GM08714 (cell line): ENCODE measurements around the gene FAM50B.

Experiments used
- H3K4me3 ChIP-seq: fragments of 200-500 bp; sonication (Bioruptor generic); 2 replicates; pipeline ENCODE4 v1.5.1; 2014; ENCODE audit warnings: mild to moderate bottlenecking, low read length, inconsistent platforms
- ZNF274 ChIP-seq: IDR thresholded peaks from 2 replicates; pipeline ENCODE4 v1.6.1; 2012; ENCODE audit warnings: mild to moderate bottlenecking, low read depth, low read length

Gene FAM50B

DNA sequence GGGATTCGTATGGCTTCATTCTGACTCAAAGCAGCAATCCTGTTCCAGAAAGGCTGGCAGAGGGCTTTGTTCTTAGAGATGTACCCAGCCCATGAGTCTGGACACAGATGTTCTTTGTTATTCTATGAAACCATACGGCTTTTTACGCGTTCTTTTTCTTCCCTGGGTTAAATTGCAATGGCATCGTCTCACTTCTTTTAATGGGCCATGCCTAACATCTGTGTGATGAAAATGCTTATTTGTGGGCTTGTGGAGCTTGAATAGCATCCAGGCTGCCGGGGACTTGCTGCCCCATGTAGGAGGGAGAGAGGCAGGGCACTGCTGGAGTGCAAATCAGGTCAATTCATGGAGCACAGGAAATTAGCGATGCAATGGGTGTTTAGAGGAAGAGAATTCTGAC lies 19.4 kb downstream of the FAM50B start:
- no peak for TF ChIP-seq ZNF274
- H3K4me3 ChIP-seq = no peak overlapping the region

GRCh38 chr6:3869284-3869631 lies 20.1 kb downstream of the FAM50B start:
- no peak overlapping the region for H3K4me3 ChIP-seq
- no peak for TF ChIP-seq ZNF274

DNA sequence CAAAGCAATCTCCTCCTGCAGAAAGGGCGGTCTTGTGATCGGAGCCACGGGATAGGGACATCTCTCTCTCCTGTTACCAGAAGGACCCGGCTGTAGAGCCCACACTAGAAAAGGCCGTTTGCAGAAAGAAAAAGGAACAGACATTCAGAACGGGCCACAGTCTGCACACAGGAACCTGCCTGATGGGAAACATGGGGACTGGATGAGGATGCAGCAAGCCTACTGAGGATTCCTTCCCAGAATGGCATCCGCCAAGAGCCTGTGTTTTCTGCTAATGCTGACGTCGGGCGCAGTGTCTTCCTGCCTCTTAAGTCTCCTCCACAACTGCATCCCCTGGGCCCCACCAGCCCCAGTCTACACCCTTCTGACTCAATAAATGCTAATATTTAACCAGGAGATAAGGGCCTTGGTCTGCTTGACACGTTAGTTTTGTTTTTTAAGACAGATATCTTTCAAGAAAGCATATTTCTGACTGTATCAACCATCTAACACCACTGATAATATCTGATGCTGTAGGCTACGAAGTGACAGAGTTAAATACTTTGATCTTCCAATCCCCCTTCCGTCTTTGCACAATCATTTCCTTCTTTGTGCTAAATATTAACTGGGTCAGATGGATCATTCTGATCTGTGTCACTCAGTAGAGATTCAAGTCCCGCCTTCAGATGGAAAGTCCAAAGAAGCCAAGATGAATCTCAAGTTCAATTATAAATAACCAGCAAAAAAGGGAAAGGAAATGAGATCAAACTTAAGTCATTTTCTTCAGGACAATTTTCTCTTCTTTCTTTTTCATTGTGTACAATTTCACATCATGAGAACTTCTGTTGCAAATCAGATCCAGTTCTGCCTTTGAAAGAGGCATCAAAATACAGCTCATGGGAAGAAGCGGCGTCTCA lies 20.7 kb downstream of the FAM50B start:
- TF ChIP-seq ZNF274 = no peak
- H3K4me3 ChIP-seq = no peak overlapping the region

DNA sequence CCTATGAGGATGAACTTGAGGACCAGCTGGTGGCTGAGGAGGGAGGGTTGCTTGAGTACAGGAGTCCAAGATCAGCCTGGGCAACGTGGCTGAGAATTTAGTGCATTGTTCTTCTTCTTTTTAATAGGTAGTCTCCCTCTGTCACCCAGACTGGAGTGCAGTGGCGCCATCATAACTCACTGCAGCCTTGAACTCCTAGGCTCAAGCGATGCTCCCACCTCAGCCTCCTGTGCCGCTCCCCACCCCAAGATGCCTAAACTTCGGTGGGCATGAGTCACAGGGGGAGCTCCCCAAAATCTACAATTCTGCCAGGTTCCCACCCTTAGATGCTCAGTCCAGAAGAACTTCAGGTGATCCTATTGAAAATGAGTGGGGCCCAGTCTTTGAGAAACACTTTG lies 21.4 kb downstream of the FAM50B start:
- TF ChIP-seq ZNF274 = no peak
- no peak overlapping the region for H3K4me3 ChIP-seq

DNA sequence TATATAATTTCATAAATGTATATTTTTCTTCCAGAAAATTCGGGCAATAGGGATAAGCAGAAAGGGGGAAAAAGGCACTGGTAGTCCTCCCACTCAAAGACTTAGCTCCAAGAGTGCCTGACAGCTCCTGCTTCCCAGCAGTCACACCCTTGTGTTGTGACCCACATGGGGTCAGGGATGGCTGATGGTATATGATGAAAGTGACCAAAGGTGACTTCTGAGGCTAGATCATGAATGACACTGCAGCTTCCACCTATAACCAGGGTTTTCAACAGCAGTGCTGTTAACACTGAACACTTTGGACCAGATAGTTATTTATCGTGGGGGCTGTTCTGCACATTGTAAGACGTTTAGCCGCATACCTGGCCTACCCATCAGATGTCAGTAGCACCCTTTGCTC lies 22.3 kb downstream of the FAM50B start:
- no peak for TF ChIP-seq ZNF274
- H3K4me3 ChIP-seq = no peak overlapping the region

DNA sequence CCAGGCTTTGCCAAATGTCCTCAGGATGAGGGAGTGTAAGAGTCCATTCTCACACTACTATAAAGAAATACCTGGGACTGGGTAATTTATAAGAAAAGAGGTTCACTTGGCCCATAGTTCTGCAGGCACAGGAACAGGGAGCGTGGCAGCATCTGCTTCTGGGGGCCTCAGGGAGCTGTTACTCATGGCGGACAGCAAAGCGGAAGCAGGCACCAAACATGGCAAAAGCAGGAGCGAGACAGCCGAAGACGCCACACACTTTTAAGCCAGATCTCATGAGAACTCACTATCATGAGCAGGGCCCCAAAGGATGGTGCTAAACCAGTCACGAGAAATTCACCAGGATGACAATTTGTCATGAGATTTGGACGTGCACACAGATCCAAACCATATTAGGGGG lies 22.8 kb downstream of the FAM50B start:
- no peak for TF ChIP-seq ZNF274
- no peak overlapping the region for H3K4me3 ChIP-seq

- TF ChIP-seq ZNF274 = no peak
- H3K4me3 ChIP-seq = no peak overlapping the region
Measured at GRCh38 chr6:3872370-3872854, 23.2 kb downstream of the FAM50B start.

DNA sequence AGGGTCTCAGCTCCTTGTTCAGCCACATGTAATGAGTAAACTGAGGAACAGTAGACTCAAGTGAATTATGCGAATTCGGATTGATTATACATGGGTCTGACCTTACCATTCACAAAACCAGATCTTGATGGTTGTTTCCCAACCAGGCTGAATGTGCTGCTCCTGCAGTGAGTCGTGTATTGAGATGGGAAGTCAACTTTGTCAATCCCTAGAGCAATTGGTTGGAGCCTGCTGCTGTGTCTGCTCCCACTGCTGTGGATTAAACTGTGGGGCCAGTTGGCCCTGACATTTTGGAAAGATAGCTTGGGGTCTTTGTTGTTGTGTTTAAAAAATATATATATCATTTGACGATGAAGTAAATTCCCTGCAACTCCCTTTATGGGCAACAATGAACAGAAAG lies 23.9 kb downstream of the FAM50B start:
- H3K4me3 ChIP-seq = no peak overlapping the region
- no peak for TF ChIP-seq ZNF274

DNA sequence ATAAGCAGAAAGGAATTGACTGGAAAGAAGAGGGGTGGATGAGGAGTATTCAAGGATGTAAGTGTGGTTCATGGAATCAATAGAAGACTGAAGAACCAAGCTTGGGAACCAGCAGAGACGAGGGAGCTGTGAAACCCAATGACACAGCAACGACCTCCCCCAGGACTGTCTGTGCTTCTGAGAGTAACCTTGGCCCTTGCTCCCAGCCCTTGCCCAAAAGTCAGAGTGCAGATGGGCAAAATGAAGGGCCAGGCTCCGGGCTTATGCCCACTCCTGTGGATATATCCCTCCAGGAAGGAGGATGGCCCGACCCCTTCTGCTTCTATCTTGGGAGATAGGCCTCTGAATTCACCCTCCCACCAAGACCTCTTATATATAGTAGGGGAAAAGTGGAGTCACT lies 24.9 kb downstream of the FAM50B start:
- no peak overlapping the region for H3K4me3 ChIP-seq
- TF ChIP-seq ZNF274 = no peak

DNA sequence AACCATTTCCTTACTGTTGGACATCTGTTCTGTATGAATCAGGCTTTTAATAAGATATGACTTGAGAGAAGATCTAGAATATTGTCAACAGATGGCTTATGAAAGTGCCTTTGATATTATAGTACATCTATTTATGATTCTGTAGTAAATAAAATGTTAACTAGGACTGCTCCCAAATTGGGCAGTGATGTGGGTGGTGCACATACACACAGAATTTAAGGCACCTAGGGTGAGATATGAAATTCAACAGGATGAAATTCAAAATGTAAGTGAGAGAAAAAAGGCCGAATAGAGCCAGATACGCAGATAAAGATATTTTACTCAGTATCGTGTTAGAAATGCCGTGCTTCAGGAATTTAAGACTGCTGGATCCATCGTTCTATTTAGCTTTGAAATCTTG lies 26.3 kb downstream of the FAM50B start:
- no peak overlapping the region for H3K4me3 ChIP-seq
- TF ChIP-seq ZNF274 = no peak

- no peak overlapping the region for H3K4me3 ChIP-seq
- TF ChIP-seq ZNF274 = no peak
Measured at GRCh38 chr6:3876101-3876500, 26.9 kb downstream of the FAM50B start.

GRCh38 chr6:3876866-3877265 lies 27.7 kb downstream of the FAM50B start:
- H3K4me3 ChIP-seq = no peak overlapping the region
- no peak for TF ChIP-seq ZNF274

- H3K4me3 ChIP-seq = no peak overlapping the region
- no peak for TF ChIP-seq ZNF274
Measured at GRCh38 chr6:3878048-3878666, 29.0 kb downstream of the FAM50B start.

DNA sequence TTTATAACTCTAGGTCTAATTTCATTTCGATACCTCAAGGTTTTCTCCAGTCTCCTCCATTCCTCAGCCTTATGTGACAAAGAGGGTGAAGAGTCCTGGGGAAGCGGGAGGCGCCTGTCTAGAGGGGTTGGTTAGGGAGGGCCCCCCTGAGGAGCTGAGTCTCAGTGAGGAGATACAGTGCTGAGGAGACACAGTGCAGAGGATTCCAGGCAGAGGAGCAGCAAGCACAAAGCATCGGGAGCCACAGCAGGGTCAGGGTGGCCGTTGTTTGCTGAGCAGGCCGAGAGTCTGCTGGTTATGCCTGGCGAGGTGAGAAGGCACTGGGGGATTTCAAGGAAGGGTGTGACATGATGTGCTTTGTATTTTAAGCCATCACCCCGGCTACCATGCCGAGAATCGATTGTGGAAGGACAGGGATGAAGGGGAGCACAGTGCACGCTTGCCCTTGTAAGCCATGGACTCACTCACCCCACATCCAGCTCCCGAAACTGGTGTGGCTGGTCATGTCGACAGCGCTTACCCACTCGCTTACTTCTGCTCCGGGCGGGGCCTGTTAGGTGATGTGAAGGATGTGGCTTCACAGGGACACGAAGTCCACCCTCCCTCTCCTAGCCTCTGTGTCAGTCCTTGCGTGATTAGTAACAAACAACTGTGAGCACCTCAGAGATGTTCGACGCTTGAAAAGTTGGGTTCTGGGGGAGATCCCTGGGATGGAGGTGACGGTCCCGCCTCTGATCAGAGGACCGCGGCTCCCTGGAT lies 30.2 kb downstream of the FAM50B start:
- no peak overlapping the region for H3K4me3 ChIP-seq
- no peak for TF ChIP-seq ZNF274
